HepG2 (cell line): ENCODE results near the gene DLG5. TPM values are rescaled to one million over a fixed set of nuclear protein-coding genes. Genes with fewer than 3 reads are reported as not detected.

Experiments used
- ATAC-seq: fragments of 200-7000 bp; cut with Tn5 transposase; 3 replicates; pipeline ENCODE4 v1.9.1; 2020; ENCODE audit warnings: mild to moderate bottlenecking, moderate library complexity
- BruUV-seq: library from RNA; stranded (reverse); fragments of 400-500 nt; replicated peaks from 2 replicates; lab custom pipeline; 2021; lab: Mats Ljungman, UMichigan
- CTCF ChIA-PET: fragments of 300-600 bp; formaldehyde crosslinking; extraction: SDS; loops from one replicate; lab custom pipeline; 2021; ENCODE audit warnings: low total read pairs, inconsistent platforms, low intra/inter-chr PET ratio; lab: Yijun Ruan, JAX
- POLR2A ChIA-PET: fragments of 350-600 bp; sonication (Branson Sonifier 250); formaldehyde crosslinking; loops from one replicate; lab custom pipeline; 2020; ENCODE audit warnings: antibody characterized with exemption, inconsistent platforms; lab: Yijun Ruan, JAX
- DNase-seq: peaks from one replicate; pipeline ENCODE4 v3.0.0-alpha.2; 2015; ENCODE audit warnings: low spot score
- FAIRE-seq: peaks from 3 replicates; lab custom pipeline; 2011; peaks lifted over from hg19 to GRCh38; lab: Jason Lieb, UNC
- H2AFZ ChIP-seq: one replicate; pipeline ENCODE4 v1.6.1; 2011; ENCODE audit warnings: low read length, inconsistent platforms
- H3K27ac ChIP-seq: fragments of 300-600 bp; 3 replicates; pipeline ENCODE4 v1.8.0; 2011; ENCODE audit warnings: mixed run types, mild to moderate bottlenecking, mixed read lengths, low read length, inconsistent platforms; ENCODE audit not compliant: insufficient read depth; ENCODE audit errors: extremely low read length
- H3K27me3 ChIP-seq, 2 experiments: fragments of 200-600 bp in 1 of 2; 2 replicates in 1 of 2; 3 replicates in 1 of 2; pipeline versions ENCODE4 v1.6.0 to v1.8.0; 2011; ENCODE audit warnings: low read length in 2 of 2, mild to moderate bottlenecking in 2 of 2, moderate library complexity in 2 of 2, inconsistent platforms in 1 of 2; ENCODE audit not compliant: insufficient read depth in 2 of 2, control insufficient read depth in 1 of 2
- H3K36me3 ChIP-seq, 2 experiments: fragments of 200-600 bp in 1 of 2; replicated peaks in 1 of 2; 2 replicates in 1 of 2; 3 replicates in 1 of 2; pipeline versions ENCODE4 v1.5.1 to v1.8.0; 2011; ENCODE audit warnings: low read length in 2 of 2, inconsistent platforms in 1 of 2; ENCODE audit not compliant: insufficient read depth in 2 of 2, control insufficient read depth in 1 of 2
- H3K4me1 ChIP-seq: 2 replicates; pipeline ENCODE4 v1.5.1; 2012; ENCODE audit warnings: low read length, inconsistent platforms; ENCODE audit not compliant: insufficient read depth
- H3K4me2 ChIP-seq: 2 replicates; pipeline ENCODE4 v1.6.0; 2011; ENCODE audit warnings: low read depth, low read length, inconsistent platforms
- H3K4me3 ChIP-seq, 3 experiments: fragments of 200-600 bp in 1 of 3; sonication (generic), shearing (Covaris generic) in 1 of 3; replicated peaks in 1 of 3; 2 replicates each; pipeline ENCODE4 v1.5.1; 2011 to 2016; ENCODE audit warnings: low read length in 3 of 3, inconsistent platforms in 2 of 3, low read depth in 2 of 3, mild to moderate bottlenecking in 2 of 3, control low read depth in 1 of 3, mixed read lengths in 1 of 3; ENCODE audit not compliant: insufficient read depth in 1 of 3
- H3K79me2 ChIP-seq: one replicate; pipeline ENCODE4 v1.6.1; 2011; ENCODE audit warnings: low read length, inconsistent platforms; ENCODE audit not compliant: insufficient read depth
- H3K9ac ChIP-seq: 2 replicates; pipeline ENCODE4 v1.6.0; 2011; ENCODE audit warnings: mild to moderate bottlenecking, low read depth, low read length, inconsistent platforms; ENCODE audit not compliant: insufficient read depth
- H3K9me3 ChIP-seq: 2 replicates; pipeline ENCODE4 v1.5.1; 2012; ENCODE audit warnings: mild to moderate bottlenecking, low read length
- H4K20me1 ChIP-seq: 2 replicates; pipeline ENCODE4 v1.6.0; 2011; ENCODE audit warnings: inconsistent platforms, mild to moderate bottlenecking, low read length, moderate library complexity; ENCODE audit not compliant: insufficient read depth
- HMG20A ChIP-seq: IDR thresholded peaks from 2 replicates; pipeline ENCODE4 v1.6.1; 2016; ENCODE audit warnings: borderline replicate concordance
- NONO ChIP-seq, 2 experiments: fragments of 450-650 bp in 1 of 2; sonication (generic) in 1 of 2; formaldehyde crosslinking in 1 of 2; IDR thresholded peaks in 1 of 2; conservative IDR thresholded peaks in 1 of 2; 2 replicates each; pipeline versions ENCODE4 v1.6.1 to v1.8.0; 2017 to 2022; ENCODE audit warnings: mild to moderate bottlenecking in 1 of 2, missing genetic modification reagents in 1 of 2, moderate library complexity in 1 of 2
- ZNF792 ChIP-seq: IDR thresholded peaks from 2 replicates; pipeline ENCODE4 v1.6.1; 2016
- WGBS: methylation state at CpG from one replicate; pipeline ENCODE4 v1.1.6; 2017; ENCODE audit warnings: low lambda C conversion rate; 5-methylcytosine and 5-hydroxymethylcytosine counted together
- in situ Hi-C: cut with HindIII; loops from 2 replicates; pipeline ENCODE4 v1.10.0; 2017; ENCODE audit warnings: low pct_unique_long_range_greater_than_20kb; ENCODE audit not compliant: extremely low pct_ligation_motif_present
- intact Hi-C: fragments of 100-400 bp; cut with micrococcal nuclease; formaldehyde crosslinking; loops from one replicate; pipeline ENCODE4 v1.10.0; 2022; ENCODE audit not compliant: unreplicated experiment
- polyA plus RNA-seq, 8 experiments: library from polyadenylated mRNA; depleted of rRNA in 3 of 8; stranded (reverse) in 7 of 8; unstranded in 1 of 8; fragments of >200 nt; fragmentation: Illumina TruSeq in 4 of 8; extraction: Trizol in 4 of 8; gene quantifications; 2 replicates each; pipeline versions ENCODE4 v1.2.1 to v1.2.3, GENCODE V29; 2011 to 2016; ENCODE audit warnings: low read depth in 4 of 8, missing spikeins in 1 of 8, mixed read lengths in 1 of 8; ENCODE audit not compliant: insufficient read depth in 1 of 8
- total RNA-seq, 5 experiments: library from RNA; depleted of rRNA; stranded (reverse); fragments of >200 nt; fragmentation: Illumina TruSeq; extraction: Trizol; gene quantifications; 2 replicates each; pipeline ENCODE4 v1.2.3, GENCODE V29; 2016; ENCODE audit warnings: low read depth in 1 of 5
- TF ChIP-seq, protein P1 (sequence below): sonication (generic); formaldehyde crosslinking; IDR thresholded peaks from 2 replicates; pipeline ENCODE4 v1.4.0; 2020; ENCODE audit warnings: missing genetic modification reagents, mild to moderate bottlenecking, borderline replicate concordance
- TF ChIP-seq, protein P2 (sequence below): sonication (generic); formaldehyde crosslinking; conservative IDR thresholded peaks from 2 replicates; pipeline ENCODE4 v1.4.0; 2020; ENCODE audit warnings: missing genetic modification reagents

DLG5 gene
- total and polyA plus RNA-seq, 2 of the 13 experiments (the other 11 are each of a cell fraction or from before 2014, with no cell fraction given): 15.5 to 18.2 TPM

DNA sequence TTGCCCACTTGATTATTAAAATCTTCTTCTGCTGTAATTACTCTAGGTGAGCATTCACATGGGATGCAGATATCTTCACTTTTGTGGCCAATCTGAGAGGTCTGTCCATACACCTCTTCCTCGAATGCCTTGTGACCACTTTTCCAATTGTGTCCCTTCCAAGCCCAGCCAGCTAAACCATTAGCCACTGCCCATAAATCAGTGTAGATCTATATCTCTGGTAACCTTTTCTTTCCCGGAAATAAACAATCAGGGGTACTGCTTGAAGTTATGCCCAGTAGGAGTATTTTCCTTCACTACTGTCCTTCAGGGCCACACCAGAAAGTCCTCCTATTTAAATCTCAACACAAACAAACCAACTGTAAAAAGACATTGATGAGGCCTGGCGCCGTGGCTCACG lies 184.4 kb downstream of the DLG5 start:
- no peaks in the 10 kb centered on the region for H4K20me1 ChIP-seq
- intact Hi-C loops: no loop called here
- FAIRE-seq (no peak), ATAC-seq (no peak), DNase-seq (no peak)
- no peak overlapping the region for H3K9ac ChIP-seq
- in situ Hi-C loops: no loop called here
- no peaks in the 10 kb centered on the region for H3K4me1 ChIP-seq
- no peak overlapping the region for H2AFZ ChIP-seq
- no peaks in the 10 kb centered on the region for H3K9me3 ChIP-seq
- H3K36me3 ChIP-seq: no peaks in the 10 kb centered on the region
- 55% methylated on average over 5 of the region's 5 CpGs for WGBS
- H3K4me2 ChIP-seq: no peak overlapping the region
- H3K27me3 ChIP-seq: no peaks in the 10 kb centered on the region; a peak in 2 of 5 replicates
- no peak overlapping the region for H3K4me3 ChIP-seq
- no peak overlapping the region for H3K27ac ChIP-seq
- POLR2A ChIA-PET: no interaction called here
- CTCF ChIA-PET: no interaction called here
- BruUV-seq: no TSS peak
- no peak for TF ChIP-seq HMG20A (CRISPR knock-in tag)
- TF ChIP-seq, protein P1, sequence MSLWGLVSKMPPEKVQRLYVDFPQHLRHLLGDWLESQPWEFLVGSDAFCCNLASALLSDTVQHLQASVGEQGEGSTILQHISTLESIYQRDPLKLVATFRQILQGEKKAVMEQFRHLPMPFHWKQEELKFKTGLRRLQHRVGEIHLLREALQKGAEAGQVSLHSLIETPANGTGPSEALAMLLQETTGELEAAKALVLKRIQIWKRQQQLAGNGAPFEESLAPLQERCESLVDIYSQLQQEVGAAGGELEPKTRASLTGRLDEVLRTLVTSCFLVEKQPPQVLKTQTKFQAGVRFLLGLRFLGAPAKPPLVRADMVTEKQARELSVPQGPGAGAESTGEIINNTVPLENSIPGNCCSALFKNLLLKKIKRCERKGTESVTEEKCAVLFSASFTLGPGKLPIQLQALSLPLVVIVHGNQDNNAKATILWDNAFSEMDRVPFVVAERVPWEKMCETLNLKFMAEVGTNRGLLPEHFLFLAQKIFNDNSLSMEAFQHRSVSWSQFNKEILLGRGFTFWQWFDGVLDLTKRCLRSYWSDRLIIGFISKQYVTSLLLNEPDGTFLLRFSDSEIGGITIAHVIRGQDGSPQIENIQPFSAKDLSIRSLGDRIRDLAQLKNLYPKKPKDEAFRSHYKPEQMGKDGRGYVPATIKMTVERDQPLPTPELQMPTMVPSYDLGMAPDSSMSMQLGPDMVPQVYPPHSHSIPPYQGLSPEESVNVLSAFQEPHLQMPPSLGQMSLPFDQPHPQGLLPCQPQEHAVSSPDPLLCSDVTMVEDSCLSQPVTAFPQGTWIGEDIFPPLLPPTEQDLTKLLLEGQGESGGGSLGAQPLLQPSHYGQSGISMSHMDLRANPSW (CRISPR knock-in tag): no peak
- TF ChIP-seq ZNF792 (CRISPR knock-in tag): no peak
- TF ChIP-seq NONO (IDR thresholded peaks at IDR 0.05): no peak
- no peak for TF ChIP-seq NONO (CRISPR knock-in tag; conservative IDR thresholded peaks at IDR 0.05)
- TF ChIP-seq, protein P2, sequence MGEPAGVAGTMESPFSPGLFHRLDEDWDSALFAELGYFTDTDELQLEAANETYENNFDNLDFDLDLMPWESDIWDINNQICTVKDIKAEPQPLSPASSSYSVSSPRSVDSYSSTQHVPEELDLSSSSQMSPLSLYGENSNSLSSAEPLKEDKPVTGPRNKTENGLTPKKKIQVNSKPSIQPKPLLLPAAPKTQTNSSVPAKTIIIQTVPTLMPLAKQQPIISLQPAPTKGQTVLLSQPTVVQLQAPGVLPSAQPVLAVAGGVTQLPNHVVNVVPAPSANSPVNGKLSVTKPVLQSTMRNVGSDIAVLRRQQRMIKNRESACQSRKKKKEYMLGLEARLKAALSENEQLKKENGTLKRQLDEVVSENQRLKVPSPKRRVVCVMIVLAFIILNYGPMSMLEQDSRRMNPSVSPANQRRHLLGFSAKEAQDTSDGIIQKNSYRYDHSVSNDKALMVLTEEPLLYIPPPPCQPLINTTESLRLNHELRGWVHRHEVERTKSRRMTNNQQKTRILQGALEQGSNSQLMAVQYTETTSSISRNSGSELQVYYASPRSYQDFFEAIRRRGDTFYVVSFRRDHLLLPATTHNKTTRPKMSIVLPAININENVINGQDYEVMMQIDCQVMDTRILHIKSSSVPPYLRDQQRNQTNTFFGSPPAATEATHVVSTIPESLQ (CRISPR knock-in tag): no peak
- TF ChIP-seq, all 625 proteins: peak for 0
- H3K79me2 ChIP-seq: no peaks in the 10 kb centered on the region
